GM12891 (cell line): ENCODE results near the gene SLIT1.

Experiments used
- POLR2A ChIP-seq: IDR thresholded peaks from 2 replicates; pipeline ENCODE4 v1.6.1; 2011; ENCODE audit warnings: low read depth, low read length, control low read depth
- POLR2AphosphoS5 ChIP-seq: IDR thresholded peaks from 2 replicates; pipeline ENCODE4 v1.6.1; 2011; ENCODE audit warnings: low read depth, low read length, control low read depth

GRCh38 chr10:97154162-97154561 lies 31.6 kb downstream of the SLIT1 start:
- TF ChIP-seq POLR2AphosphoS5, result no peak
- no peak for TF ChIP-seq POLR2A
